ENCODE results near the gene ELMO1.

The ELMO1 gene

DNA sequence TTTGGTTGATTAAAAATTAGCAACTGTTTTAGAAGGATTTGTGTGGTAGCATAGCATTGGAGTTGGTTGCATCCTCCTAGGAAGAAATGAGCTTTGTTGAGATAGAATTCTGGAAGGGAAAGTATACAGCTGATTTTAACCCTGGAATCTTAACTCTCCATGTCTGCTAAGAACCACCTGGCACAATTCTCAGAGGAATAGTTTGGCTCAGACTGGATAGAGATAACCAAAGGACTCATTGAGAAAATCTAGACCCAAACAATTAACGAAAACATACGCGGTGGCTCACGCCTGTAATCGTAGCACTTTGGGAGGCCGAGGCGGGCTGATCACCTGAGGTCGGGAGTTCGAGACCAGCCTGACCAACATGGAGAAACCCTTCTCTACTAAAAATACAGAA, 625.3 kb downstream of the ELMO1 start:
- DNase-seq (ENCODE audit: low spot score) = no peak

DNA sequence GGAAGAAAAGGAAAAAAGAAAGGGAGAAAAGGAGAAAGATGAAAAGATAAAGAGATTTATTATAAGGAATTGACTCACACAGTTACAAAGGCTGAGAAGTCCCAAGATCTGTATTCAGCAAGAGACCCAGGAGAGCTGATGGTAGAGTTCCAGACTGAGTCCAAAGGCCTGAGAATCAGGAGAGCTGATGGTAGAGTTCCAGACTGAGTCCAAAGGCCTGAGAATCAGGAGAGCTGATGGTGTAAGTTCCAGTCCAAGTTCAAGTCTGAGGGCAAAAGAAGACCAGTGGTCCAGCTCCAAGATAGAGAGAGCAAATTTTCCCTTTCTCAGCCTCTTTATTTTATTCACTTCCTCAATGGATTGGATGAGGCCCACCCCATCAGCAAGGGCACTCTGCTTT, 627.0 kb downstream of the ELMO1 start:
- DNase-seq (ENCODE audit: low spot score) = no peak

DNA sequence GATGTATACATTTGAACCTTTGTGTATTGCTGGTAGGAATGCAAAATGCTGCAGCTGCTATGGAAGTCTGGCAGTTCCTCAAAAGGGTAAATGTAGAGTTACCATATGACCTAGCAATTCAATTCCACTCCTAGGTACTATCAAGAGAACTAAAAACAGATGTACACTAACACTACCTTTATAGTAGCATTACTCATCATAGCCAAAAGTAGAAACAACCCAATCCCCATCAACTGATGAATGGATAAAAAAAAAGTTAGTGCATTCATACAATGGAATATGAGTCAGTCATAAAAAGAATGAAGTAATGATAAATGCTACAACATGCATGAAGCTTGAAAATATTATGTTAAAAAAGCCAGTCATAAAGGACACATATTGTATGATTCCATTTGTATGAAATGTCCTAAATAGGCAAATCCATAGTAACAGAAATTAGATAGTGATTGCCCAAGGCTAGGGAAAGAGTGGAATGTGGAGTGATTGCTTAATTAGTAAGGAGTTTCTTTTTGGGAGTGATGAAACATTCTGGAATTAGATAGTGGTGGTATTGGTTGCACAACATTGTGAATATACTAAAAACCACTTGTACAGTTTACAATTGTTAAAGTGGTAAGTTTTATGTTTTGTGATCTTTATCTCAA, 628.0 kb downstream of the ELMO1 start:
- no peak for DNase-seq (ENCODE audit: low spot score)

DNA sequence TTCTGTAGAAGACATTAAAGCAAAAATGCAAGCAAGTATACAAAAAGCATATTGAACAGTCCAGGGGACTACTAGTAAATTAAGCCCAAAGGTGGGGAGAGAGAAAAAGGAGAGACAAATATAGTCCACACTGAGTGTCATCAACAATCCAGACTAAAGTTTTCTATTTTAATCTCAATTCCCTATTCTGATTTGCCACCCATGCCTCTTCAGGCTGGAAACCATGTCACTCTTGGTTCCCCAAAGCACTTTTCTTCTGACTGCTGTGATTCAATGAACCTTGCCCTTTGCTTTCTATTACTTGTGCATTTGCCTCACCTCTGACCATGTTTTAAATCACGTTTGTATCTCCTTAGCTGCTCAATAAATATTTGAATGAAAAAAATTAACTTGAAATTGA, 629.0 kb downstream of the ELMO1 start:
- DNase-seq (ENCODE audit: low spot score) = no peak

DNA sequence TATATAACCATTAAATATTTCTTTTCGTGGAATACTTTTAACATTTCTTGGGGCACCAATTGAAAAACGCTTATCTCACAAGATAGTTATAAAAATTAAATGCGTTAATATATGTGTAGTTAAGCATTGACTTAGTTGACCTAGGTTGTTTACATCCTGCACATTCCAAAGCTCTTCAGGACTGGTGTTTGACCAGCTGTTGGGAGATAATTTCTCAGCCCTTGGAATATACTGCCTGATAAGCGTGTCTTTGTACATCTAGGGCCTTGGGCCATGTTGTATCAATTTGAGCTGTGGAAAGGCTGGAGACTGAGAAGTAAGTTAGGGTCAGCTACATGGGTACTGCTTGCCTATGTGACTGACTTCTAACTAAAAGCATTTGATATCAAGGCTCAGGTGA, 634.4 kb downstream of the ELMO1 start:
- no peak for DNase-seq (ENCODE audit: low spot score)

DNA sequence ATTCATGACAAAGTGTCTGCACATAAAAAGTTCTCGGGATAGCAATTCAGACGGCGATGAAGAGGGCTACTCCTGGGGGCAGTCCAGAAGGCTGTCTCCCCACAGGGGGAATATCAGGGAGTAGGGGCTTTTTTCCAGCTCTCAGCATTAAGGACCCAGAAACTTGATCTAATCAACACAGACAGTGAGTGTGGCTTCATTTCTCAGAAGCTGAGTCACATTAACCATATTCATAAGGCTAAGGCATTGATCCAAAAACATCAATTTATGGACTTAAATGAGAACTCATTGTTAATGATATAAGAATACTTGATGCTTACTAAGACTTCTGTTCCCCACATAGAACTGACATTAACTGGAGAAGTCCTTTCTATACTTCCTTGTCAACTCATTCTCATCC, 636.9 kb downstream of the ELMO1 start:
- DNase-seq (ENCODE audit: low spot score) = no peak

DNA sequence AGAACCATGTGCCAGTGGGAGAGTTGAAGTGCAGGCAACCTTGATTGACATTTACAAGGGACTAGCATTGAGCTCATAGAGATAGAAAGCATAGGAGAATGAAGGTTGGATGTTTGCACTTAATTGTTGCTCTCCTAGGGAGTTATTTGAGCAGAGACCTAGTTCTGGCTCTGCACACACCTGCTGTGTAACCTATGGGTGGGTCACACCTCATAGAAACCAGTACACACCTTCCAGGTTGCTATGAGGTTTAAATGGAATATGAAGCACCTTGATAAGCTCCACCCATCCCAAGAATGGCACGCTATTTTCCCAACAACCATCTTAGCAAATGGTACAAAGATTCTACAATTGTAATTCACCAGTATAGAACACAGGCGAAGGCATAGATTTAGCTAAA, 638.2 kb downstream of the ELMO1 start:
- no peak for DNase-seq (ENCODE audit: low spot score)

DNA sequence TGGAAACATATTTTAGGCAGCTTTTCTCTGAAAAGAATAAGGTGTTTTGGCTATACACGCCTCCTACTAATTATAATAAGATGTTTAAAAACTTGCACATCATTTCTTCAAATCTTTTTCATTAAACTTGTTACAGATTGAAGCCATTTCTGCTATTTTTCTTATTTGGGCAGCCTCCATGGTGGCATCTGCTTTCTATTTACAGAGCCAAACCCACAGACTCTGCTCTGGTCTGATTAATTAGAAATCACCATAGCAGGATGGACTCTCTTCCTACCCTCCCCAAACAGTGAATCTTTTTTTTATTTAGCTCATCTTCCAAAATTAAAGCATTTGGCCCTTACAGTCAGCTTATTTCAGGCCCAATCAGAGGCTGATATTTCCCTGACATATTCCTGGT, 638.6 kb downstream of the ELMO1 start:
- no peak for DNase-seq (ENCODE audit: low spot score)

DNA sequence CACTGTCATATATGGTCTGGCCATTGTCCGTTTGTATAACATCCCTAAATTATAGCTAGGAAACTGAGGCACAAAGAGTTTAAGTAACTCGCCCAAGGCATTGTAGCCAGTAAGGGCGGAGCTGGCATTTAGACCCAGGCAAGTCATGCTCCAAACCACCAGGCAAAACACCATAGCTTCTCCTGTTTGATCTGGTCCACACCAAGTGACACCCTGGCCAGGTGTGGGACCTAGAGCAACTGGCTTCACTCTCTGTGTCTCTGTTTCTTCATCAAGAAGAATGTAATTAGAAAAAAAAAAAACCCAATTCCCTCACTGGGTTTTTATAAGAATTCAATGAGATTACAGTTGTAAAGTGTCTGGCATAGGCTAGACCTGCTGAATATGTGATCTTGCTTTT, 639.2 kb downstream of the ELMO1 start:
- DNase-seq (ENCODE audit: low spot score) = no peak

DNA sequence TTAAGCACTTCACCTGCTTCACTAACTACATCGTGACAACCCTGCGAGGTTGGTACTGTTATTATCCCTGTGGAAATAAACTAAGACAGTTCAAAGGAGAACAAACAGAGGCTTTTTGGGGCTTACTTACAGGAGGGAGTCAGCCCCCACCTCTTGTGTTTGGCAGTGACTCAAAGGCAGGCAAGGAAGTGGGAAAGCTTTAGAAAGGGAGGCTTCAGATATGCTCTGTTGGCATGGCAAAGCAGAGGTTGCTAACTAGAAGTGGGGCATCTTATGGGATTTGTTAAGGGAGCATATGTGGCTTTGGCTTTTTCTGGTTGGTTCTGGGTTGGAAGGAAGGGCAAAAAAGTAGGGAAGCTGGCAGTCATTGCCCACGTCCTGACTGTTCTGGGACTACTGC, 639.6 kb downstream of the ELMO1 start:
- DNase-seq (ENCODE audit: low spot score) = no peak

DNA sequence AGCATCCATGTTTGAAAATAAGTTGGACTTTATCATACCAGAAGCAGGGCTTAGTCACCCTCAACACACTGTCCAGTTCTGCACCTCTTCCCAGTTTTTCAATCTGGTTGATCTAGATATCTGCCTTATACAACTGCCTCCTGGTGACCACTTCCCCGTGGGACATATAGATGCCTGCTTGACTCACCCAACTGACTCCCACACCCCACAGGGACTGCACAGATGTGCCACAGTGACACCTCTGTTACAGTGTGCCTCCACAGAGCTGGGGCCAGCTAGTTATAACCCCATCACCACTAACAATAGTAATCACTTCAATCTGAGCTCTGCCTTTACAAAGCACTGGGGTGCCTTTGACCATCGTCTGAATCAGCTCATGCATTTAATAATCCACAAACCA, 641.8 kb downstream of the ELMO1 start:
- no peak for DNase-seq (ENCODE audit: low spot score)
